Esophagus squamous epithelium (tissue), 4 donors: ENCODE data around the gene GAS2L2.

ENCODE experiments used
- CTCF ChIP-seq, 6 experiments: fragments of 450-650 bp in 4 of 6; fragments of 200-600 bp in 2 of 6; sonication (generic) in 2 of 6; IDR thresholded peaks; one replicate each; pipeline ENCODE4 v1.5.1; 2016 to 2019; ENCODE audit warnings: antibody characterized with exemption in 6 of 6, mild to moderate bottlenecking in 4 of 6, moderate library complexity in 4 of 6
- POLR2A ChIP-seq, 4 donors: fragments of 450-650 bp; IDR thresholded peaks; one replicate each; pipeline ENCODE4 v1.6.1; 2017; ENCODE audit warnings: antibody characterized with exemption in 4 of 4, mild to moderate bottlenecking in 4 of 4, moderate library complexity in 3 of 4

- no peak for TF ChIP-seq CTCF (IDR thresholded peaks at IDR 0.05)
- no peak for TF ChIP-seq POLR2A (IDR thresholded peaks at IDR 0.05)
Observed at GRCh38 chr17:35715416-35715815, 37.6 kb downstream of the GAS2L2 start.
